HG03354 (cell line): Measurements from ENCODE around the gene CASKIN1.
"Not testable (repeated sequence)": the region's sequence is repeated elsewhere in the genome, so short reads cannot be mapped to it uniquely, and the experiment has no call there.

Experiments used
- ATAC-seq: cut with Tn5 transposase; IDR thresholded peaks from one replicate; pipeline ENCODE4 v1.9.1; 2021; ENCODE audit warnings: mild to moderate bottlenecking; ENCODE audit not compliant: unreplicated experiment, poor library complexity, severe bottlenecking

CASKIN1 gene

DNA sequence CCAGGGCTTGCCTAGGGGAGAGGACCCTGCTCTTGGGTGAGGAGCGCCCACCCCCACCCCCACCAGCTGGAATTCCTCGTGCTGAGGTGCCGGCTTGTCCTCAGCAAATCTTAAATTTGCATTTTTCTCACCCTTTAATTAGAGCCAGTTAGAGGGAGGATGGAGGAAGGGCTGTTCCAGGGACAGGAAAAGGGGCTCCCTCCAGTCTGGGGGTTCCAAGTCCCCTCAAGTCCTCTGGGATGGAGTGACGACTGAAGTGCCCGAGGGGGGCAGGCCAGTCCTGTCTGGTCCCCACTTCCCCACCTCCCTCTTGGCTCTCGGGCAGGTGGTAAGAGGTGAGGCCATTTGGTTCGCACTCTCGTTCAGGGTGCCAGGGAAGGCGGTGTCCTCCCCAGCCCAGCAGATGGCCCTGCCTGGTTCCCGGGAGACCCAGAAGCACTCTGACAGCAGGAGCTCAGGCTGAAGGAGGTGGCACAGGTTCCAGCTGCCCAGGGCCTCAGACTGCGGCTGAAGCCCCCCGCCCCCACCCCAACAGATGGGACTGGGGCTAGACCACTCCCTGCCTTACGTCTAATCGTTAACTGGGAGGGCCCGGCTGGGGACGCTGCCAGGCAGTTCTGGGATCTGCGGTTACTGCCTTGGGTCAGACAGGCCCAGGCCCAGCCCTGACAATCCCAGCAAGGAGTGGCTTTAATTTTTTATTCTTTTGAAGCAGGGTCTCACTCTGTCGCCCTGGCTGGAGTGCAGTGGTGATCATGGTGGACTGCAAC lies 45.8 kb downstream of the CASKIN1 start:
- no peak for ATAC-seq

DNA sequence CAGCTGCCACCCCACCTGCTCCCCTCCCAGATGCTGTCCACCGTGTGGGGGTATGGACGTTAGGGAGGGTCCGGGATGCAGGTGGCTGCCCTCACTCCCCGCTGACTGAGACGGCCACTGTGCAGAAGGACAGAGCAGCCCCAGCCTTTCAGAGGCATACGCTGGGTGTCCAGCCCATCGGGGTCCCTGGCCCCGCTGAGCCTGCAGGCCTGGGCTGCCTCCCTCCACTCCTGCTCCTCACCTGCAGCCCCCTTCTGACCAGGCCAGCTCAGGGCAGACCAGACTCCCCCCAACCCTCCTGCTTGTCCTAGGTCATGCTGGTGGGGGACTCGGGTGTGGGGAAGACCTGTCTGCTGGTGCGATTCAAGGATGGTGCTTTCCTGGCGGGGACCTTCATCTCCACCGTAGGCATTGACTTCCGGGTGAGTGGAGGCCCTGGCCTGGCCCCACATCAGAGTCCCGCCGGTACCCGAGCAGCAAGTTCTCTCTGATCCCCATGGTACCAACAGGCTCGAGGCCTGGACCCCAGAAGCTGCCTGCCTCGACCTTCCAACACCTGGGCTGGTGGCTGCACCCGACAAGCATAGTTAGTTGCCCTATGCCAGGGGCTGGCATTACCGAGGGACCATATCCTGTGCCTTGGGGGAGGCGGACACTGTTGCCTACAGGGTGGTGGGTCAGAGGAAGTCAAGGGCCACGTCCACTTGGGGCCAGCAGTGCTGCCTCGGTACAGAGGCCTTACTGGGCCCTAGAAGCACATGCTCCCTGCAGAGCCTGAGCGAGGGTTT lies 46.6 kb downstream of the CASKIN1 start:
- ATAC-seq = no peak

DNA sequence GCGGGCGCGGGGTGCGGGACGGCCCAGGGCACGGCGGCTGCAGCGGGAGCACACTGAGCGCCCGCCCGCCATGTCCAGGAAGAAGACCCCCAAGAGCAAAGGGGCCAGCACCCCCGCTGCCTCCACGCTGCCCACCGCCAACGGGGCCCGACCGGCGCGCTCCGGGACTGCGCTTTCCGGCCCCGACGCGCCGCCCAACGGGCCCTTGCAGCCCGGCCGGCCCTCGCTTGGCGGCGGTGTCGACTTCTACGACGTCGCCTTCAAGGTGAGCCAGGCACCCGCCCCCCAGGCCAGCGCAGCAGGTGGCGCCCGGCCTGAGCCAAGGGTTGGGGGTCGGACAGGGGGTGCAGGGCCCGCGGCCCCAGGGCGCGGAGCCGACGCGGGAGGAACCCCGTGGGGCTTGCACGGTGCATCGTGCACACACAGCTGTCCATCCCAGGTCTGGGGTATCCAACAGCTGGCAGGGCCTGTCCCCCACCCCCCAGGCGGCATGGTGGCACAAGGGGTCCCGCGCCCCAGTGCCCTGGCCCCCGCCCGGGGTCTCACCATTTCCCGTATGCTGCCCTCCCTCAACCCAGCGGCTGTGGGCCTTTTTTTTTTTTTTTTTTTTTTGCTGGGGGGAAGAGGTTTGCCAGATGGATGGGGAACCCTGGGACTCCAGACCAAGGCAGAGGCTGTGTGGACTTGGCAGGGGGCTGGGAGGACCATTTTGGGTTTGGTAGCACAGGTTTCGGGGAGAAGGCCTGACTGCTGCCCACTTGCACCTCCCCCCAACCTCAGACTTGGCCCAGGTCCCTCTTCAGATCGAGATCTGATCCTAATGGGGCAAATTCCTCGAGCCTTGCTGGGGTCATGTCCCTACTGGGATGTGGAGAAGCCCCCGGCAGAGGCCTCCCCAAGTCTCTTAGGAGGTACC lies 47.4 kb downstream of the CASKIN1 start:
- ATAC-seq = peak; percentile 15

DNA sequence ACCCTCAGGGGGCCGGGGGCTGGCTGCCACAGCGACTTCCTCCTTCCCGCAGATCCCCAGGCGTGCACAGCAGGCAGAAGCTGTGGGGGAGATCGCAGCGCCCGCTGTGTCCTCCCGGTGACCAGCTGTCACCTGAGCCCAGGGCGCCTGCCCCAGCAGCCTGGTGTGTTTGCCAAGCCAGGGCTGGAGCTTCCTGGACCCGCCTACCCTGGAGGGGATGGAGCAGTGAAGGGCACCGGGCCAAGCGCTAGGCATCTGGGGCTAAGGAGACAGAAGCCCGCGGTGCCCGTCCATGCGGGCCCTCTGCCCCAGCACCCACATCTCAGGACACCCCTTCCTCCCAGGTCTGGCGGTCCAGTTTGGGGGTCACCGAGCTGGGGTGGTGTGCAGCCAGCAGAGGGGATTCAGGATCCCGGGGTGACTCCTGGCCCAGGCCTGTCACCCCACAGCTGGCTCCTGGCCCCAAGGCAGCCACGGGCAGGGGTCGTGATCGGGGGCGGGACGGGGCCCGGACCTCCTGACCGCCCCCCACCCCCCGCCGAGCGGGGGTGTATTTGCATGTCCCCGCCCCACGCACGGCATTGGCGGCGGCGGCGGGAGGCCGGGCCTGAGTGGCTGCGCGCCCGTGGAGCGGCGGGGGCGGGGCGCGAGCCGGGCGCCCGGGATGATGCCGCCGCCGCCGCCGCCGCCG lies 48.3 kb downstream of the CASKIN1 start, which contains the start of gene RAB26:
Gene RAB26, plus strand, starts transcription at position 645 of the 691 bp plus-strand sequence. CDS start 159 bp downstream, outside the sequence.
- peak; percentile 48 for ATAC-seq

DNA sequence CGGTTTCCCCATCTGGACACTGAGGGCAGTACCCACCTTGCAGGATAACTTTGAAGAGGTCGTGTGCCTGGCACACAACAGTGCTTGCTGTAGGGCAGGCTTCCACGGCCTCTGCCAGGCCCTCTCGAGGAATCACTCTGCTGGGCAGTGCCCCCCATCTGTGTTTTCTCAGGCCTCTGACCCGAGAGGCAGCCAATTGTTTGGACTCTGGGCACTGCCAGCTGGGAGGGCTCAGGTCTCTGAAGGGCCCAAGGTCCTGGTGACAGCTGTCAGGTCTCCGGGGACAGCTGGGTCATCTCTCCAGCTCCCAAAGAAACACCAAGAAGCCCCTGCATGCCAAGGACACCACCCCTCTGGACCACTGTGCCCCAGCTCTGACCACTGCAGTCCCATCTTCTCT lies 49.0 kb downstream of the CASKIN1 start:
- no peak for ATAC-seq

DNA sequence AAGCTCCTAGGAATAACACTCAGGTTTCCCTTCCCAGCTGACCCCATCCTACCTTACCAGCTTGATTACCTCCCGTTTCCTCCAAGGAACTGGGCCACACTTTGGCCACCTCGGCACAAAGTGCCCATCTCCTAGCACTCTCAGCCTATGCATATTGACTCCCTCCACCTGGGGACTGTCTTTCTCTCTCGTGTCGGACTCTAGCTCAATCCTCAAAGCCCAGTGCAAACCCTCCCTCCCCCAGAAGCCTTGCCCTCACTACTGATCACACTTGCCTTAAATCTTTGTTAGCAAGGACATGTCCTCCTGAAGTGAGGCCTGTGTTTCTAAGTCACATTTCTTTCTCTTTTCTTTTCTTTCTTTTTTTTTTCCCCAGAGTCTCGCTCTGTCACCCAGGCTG lies 50.6 kb downstream of the CASKIN1 start:
- no peak for ATAC-seq

DNA sequence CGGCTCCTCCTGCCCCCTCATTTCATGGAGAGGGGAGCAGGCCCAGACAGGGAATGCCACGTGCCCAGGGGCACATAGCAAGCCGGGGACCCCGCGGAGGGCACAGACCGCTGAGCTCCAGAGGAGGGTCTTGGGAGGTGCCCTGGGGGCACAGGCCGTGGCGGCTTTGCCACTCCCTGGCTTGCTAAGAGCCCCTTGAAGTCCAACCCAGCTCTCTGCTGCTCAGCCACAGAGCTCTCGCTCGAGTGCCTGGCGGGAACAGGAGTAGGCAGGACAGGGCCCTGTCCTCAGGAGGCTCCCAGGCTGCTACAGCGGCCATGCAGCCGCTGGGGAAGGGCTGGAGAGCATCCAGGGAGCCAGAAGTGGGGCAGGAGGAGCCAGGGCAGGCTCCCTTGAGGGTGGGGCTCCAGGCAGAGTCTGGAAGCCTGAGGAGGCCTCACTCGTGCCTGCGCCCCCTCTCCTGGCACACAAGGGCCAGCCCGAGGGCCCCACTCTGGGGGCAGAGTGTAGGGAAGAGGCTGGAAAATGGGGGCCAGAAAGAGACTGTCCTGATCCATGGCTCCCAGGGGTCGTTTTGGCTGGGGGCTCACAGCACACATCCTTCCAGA lies 52.4 kb downstream of the CASKIN1 start:
- no peak for ATAC-seq

DNA sequence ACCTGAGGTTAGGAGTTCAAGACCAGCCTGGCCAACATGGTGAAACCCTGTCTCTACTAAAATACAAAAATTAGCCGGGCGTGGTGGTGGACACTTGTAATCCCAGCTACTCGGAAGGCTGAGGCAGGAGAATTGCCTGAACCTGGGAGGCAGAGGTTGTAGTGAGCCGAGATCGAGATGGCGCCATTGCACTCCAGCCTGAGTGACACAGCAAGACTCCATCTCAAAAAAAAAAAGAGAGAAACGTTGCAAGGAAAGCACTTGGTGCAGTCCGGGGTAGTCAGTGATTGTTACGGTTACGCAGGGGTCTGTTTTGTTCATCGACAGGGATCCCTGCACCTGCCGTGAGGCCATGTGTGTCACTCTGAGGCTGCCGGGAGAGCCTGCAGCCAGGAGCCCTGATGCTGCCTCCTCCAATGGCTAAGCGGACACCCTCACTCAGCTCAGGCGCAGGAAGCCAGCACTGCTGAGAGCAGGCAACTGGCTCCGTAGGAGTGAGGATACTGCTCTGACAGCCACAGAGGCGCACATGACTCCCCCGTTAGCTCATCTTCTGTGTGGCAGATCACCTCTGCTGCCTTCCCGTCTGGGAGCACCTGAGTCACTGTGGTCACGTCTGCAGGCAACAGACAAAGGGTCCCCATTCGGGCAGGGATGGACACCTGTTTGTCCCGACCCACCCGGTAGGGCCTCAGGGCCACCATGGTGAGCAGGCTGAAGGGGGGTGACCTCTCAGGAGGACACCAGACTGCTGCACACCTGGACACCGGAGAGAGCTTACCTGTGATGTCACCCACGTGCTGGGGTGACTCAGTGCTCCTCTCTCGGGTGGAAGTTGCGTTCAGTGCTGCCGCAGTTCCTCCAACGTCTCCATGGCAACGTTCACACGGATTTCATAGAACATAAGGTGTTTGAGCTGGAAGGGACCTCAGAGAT lies 53.2 kb downstream of the CASKIN1 start:
- ATAC-seq = no peak

DNA sequence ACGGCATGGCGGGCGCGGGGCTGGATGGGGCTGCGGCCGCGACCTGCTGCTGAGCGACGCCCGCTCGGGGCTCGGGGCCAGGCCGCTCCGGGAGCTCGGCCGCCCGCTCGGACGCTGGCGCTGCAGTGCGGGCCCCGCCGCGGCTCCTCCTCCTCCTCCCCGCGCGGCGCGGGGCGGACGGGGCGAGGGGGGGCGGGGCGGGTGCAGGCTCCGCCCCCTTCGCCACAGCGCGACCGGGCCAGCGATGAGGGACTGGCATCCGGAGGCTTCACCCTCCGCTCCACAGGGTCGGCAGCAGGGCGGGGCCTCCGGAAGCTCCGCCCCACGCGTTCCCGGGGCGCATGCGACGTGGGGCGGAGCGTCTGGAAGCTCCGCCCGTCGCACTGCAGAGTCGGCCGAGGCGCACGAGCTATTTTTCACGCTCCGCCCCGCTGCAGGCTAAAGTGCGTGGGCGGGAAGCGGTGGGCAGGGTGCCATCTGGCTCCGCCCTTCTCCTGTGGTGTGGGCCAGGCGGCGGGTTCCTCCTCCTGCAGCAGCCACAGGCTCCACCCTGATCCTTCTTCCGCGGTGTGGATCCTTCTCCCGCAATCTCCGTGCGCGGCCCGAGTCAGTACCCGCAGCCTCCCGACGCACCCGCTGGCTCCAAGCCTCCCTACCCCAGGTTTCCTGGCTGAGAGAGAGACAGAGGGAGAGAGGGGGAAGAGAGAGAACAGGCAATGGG lies 60.5 kb downstream of the CASKIN1 start, which contains the start of gene PKD1:
Gene PKD1, minus strand, starts transcription at position 129 of the 721 bp plus-strand sequence. CDS start 209 bp downstream, outside the sequence.
- not testable (repeated sequence) for ATAC-seq

DNA sequence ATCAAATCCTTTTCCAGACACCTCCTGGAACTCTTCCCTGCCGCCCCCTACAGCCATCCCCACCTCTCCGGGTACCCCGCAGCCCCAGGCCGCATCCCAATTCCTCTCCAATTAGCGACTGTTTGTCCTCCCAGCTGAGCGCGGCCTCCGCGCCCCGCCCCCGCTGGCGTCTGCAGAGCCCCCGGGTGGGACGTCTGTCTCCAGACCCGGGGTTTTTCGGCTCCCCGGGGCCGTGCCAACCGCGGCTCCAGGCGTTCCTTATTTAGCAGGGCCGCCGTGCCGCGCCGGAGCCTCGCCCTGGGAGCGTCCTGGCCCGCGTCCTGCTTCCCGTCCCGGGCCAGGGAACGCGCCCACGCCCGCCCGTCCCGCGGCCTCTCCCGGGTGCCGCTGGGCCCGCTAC lies 61.3 kb downstream of the CASKIN1 start:
- ATAC-seq = not testable (repeated sequence)

DNA sequence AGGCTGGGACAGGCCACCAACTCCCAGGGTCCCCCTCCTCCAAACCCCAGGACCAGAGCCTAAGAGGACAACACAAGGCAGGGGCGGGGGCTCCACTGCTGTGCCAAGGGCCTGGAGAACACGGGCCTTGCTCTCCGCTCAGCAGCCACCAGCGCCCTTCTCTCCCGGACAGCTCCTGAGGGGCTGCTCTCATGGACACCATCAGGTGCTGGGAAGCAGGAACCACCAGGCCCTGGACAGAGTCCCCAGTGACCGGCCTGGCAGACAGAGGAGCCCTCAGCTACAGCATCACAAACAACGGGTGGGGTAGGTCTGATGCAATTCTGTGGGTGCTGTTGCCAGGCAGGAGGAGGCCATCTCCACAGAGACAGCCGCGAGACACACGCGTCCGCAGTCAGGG lies 62.6 kb downstream of the CASKIN1 start:
- not testable (repeated sequence) for ATAC-seq

DNA sequence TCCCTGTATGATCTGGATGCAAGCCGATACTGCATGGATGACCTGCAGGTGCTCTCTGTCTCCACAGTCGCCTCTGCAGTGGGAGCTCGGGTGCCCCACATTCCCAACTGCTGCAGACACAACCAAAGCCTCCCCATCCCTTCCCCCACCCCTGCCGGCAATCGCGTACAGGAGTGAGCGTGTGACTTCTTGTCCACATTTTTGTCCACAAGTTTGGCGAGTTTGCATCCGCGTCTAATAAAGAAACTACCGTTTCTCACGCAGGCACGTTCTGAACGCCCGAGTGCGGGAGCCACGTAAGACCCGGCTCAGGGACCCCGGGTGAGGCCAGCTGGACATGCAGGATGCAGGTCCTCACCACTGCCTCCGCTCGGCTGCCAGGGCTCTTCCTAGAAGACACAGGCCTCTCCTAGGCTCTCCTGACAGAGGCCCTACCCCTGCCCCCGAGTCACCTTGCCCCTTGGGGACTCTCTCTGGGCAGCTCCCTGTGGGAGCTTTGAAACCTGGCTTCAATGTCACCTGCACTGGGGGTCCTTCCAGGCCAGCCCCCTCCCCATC lies 66.4 kb downstream of the CASKIN1 start:
- ATAC-seq = not testable (repeated sequence)

DNA sequence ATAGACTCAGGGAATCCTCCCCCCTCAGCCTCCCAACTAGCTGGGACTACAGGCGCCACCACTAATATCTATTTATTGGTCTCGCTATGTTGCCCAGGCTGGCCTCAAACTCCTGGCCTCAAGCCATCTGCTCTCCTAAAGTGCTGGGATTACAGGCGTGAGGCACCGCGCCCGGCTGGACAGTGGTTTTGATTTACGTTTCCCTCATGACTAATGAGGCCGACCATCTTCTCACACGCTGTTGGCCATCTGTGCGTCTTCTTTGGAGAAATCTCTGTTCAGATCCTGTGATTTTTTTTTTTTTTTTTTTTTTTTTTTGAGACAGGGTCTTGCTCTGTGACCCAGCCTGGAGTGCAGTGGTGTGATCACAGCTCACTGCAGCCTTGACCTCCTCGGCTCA lies 67.2 kb downstream of the CASKIN1 start:
- not testable (repeated sequence) for ATAC-seq

DNA sequence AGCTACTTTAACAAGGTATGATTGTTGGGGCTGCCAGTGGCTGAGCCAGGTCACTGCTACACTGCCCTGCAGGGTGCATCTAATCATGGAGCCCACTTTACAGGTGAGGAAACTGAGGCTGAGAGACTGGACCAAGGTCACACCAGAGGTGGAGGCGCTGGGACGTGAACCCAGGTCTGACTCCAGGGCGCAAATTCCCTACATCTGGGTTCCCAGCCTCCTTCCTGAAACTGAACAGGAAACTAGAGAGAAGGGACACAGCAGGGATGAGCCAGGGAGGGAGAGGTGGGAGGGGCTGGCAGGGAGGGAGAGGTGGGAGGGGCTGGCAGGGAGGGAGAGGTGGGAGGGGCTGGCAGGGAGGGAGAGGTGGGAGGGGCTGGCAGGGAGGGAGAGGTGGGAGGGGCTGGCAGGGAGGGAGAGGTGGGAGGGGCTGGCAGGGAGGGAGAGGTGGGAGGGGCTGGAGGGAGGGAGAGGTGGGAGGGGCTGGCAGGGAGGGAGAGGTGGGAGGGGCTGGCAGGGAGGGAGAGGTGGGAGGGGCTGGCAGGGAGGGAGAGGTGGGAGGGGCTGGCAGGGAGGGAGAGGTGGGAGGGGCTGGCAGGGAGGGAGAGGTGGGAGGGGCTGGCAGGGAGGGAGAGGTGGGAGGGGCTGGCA lies 68.7 kb downstream of the CASKIN1 start:
- not testable (repeated sequence) for ATAC-seq
